ENCODE data around the gene CCDC187.

Gene CCDC187

GRCh38 chr9:136339173-136339957 lies 35.5 kb upstream of the CCDC187 start:
- DNase-seq = no peak

DNA sequence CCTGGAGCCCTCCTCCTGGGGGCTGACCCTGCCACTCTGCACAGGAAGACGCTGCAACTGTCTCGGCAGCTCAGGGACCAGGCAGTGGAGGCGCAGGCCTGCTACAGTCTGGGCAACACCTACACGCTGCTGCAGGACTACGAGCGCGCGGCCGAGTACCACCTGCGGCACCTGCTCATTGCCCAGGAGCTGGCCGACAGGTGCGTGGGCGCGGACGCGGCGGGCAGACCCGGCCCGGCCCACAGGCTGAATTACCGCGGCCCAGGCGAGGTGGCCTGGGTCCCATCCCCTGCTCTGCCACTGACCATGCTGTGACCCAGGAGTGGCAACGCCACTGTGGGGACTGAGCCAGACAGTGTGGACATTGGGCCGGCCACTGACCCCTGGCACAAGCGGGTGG lies 34.6 kb upstream of the CCDC187 start:
- DNase-seq = no peak

GRCh38 chr9:136337416-136338395 lies 33.8 kb upstream of the CCDC187 start:
- DNase-seq = no peak

DNA sequence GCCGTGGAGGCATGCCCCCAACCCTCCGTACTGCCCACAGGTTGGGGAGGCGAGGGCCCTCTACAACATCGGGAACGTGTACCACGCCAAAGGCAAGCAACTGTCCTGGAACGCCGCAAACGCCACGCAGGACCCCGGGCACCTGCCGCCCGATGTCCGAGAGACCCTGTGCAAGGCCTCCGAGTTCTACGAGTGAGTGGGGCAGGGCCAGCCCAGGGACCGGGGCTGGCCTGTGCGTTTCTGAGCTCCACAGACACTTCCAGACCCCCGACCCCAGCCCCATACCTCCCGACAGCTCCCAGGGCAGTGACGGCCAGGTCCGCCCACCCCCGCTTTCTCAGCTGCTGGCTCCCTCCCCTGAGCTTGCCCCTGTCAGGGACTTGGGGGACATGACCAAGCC lies 33.0 kb upstream of the CCDC187 start:
- DNase-seq = no peak

DNA sequence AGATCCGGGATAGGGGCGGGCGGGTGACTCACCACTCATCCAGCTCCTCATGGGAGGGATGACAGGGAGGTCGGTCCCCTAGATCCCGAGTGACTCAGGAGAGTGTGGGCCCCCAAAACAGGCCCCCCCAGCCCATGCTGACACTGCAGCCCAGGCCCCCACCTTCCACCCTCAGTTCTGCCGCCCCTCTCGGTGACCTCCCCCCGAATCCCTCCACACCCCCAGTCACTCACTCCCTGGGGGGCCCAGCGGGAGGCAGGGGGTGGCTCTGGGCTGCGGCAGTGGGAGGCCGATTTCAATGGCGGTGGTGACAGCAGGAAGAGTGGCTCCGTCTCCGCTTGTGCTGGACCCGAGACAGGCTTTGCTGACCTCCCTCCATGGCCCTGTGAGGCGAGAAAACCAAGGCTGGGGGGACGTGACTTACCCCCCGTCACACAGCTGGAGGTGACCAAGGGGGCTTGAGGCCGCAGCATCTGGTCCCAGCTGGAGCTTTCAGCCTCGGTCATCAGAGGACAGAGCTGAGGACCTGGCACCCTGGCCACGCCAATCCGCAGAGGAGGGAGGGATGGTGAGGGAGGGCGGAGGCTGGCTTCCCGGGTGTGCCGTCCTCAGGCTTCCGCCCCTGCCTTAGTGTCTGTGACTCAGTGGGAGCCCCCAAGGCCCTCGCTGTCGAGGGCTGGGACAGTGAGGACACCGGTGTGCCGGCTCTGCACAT lies 32.4 kb upstream of the CCDC187 start:
- DNase-seq = no peak

DNA sequence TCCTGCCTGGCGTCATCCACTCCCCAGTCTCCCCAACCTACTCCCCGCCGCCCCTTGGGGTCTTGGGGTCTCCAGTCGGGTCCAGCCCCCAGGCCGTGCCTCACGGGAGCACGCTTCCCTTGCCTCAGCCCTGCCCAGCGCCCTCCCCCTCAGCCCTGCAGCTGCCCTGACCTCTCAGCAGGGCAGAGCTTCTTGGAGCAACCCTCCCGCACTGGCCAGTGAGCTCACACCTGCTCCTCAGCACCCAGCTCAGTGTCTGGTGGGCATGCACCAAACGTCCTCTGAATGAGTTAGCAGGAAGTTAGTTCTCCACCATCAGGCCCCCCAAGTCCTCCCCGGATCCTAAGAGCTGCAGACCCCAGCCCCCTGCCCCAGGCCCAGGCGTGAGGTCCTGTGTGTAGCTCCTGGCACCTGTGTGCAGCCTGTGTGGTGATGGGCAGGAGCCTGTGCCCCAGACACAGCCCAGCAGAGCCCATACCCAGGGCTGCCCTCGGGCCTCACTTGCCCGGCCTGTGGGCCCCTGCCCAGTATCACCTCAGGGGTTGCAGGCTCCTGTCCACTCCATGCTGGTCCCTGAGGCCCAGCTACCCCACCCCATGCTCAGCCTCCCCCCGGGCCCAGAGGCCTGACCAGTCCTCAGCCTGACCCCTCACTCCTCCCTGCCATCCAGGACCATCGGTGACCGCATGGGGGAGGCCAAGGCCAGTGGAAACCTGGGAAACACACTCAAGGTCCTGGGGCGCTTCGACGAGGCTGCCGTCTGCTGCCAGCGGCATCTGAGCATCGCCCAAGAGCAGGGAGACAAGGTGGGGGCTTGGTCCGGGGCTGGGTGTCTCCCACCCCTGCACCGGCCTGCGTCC lies 31.6 kb upstream of the CCDC187 start:
- no peak for DNase-seq

- DNase-seq = no peak
Measured at GRCh38 chr9:136334541-136334940, 30.6 kb upstream of the CCDC187 start.

DNA sequence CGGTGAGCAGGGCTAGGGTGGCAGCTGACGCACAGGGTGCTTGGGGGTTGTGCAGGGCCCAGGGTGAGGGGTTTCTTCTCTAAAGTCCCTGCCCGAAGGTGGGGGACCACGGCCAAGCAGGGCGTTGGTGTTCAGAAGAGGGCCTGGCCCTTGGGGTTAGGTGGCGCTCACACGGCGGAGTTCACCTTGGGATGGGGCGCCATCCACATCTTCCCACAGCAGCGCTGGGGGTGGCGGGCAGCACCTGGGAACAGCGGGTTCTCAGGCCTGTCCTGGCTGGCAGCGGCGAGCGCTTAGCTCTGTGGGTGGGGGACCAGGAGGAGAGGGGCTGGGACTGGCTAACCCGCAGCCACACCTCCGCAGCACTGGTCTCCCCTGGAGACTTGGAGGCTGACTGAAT lies 29.6 kb upstream of the CCDC187 start:
- DNase-seq = no peak

DNA sequence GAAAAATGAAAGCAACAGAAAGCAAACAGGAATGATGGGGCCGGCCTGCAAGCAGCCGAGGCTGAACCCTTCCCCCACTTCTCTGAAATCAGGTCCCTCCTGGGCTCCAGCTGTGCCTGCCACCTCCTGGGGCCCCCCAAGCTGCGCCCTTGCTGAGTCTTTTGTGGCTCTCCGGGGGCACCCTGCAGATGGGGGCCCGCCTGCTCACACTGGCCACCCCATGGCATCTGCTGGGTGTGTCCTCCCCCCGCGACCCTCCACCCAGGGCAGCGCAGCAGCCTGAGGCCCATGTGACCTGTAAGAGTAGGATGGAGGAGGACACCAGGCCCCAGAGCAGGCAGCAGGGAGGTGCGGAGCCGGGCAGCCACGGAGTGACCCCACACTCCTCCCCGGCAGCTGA lies 29.2 kb upstream of the CCDC187 start:
- DNase-seq = no peak

DNA sequence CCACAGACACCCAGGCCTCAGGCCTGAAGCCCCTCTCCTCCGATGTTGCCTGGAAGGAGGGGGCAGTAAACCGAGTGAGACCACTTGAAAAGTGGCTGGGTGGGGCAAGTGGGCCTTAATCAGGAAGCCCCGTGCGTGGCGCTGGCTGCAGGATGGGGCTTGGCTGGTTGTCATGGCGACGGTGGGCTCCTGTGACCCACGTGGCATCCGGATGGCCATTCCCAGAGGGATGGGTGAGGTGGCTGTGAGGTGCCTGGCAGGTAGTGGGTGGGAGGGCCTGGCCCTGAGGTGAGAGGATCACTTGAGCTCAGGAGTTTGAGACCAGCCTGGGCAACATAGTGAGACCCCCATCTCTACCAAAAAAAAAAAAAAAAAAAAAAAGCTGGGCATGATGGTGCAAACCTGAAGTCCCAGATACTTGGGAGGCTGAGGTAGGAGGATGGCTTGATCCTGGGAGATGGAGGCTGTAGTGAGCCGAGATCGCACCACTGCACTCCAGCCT lies 28.6 kb upstream of the CCDC187 start:
- no peak for DNase-seq

- DNase-seq = no peak
Measured at GRCh38 chr9:136331556-136332481, 27.9 kb upstream of the CCDC187 start.

GRCh38 chr9:136331030-136331429 lies 27.1 kb upstream of the CCDC187 start:
- no peak for DNase-seq

DNA sequence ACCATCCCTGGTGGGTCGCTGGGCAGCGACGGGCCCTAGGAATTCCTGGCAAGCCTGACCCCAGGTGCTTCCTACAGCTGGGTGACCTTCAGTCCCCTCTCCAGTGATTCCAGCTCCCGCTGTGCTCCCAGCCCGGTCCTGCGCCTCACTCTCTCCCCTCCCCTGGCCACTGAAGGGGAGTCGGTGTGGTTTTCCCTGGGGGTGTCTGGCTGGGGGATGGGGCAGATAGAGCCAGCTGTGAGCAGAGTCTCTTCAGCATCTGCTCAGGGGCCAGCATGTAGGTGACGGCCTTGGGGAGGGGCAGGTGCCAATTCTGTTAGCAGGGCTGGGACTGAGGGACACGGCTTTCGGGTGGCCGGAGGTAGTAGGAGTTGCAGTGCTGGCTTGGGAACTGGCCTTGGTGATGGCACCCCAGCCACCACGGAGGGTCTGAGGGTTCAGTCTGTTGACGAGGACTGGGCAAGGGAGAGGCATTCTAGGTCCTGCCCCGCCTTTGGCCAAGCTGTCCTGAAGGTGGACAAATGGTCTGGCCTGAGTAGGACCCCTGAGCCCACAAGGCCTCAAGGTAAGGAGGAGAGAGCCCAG lies 26.6 kb upstream of the CCDC187 start:
- DNase-seq = no peak

DNA sequence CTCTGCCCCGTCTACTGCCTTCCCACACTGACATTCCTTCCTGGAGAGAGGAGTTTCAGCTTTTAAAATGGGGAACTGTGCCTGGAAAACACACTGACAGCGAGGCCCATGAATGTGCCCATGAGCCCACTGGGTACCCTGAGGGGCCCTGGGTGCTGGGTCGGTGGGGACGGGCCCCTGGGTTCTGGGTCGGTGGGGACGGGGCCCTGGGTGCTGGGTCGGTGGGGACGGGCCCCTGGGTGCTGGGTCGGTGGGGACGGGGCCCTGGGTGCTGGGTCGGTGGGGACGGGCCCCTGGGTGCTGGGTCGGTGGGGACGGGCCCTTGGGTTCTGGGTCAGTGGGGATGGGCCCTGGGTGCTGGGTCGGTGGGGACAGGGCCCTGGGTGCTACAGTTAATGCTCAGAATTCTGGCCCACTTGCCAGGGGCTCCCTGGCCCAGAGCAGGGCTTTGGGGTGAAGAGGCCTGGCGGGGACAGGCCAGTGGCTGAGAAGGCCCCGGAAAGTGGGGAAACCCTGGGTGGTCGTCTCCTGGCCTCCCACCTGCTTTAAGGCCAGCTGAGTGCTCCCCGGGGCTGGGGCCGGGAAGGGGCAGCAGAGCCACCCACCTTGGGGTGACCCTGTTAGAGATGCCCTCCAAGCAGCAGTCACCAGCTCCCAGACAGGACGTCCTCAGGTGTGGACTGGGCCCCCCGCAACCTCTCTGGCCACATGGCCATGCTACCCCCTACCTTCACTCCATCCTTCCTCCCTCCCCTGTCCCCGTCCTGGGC lies 25.9 kb upstream of the CCDC187 start:
- DNase-seq = no peak

DNA sequence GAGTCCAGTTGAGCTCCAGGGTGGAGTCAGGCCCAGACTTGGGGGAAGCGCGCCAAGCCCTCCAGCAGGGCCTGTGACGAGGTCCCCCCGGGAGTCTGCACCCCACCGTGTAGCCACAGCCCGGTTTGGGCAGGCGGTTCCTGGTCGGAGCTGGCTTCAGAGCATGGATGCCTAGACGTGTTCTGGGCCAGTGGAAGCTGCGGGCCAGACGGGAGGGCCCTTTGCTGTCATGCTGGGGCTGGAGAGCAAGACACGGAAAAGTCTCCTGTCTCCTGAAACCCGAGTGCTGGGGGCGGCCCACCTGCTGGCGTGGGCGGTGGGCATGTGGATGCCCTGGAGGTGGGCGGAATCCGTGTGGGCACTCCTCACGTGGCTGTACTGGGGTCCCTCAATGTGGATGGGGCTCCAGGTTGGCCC lies 25.3 kb upstream of the CCDC187 start:
- no peak for DNase-seq

DNA sequence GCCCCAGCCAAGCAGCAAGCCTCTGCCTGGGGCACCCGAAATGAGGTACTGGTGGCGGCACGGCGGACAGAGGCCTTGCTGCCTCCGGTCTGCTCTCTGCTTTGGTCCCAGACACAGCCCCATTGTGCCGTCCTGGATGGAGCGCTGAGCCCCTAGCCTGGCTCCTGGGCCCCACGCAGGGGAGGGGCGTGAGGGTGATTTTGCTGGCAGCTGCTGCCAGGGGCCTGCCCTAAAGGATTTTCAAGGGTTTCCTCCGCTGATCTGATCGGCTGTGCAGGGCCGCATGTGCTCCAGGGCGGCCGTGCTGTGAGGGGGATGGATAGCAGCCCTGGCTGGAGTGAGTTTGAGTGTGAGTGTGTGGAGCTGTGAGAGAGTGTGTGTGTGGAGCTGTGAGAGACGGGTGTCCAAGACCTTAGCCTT lies 24.7 kb upstream of the CCDC187 start:
- DNase-seq = no peak

DNA sequence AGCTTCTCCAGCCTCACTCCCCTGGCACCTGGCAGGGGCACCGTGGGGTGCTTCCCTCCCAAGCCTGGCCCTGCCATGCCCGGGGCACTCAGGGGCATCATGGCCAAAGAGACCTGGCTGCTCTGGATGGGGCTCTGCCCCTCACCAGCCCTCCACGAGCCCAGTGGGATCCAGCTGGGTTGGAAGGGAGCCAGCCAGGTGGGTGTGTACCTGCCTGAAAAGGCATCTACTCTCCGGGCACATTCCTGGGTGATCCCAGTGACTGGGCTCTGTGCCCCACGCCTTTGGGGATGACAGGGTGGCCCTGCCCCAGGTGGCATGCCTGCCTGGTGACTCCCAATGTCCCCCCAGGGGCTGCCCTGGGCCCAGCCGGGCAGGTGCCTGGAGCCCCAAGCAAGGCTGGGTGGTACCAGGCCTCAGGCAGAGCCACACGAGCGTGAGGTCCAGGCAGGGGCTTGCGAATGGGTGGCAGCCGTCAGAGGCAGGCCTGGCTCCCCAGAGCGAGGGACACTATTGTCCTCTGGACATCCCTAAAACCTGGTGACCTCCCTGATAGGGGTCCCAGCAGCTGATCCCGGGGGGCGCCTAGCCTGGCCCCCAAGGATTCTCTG lies 24.2 kb upstream of the CCDC187 start:
- DNase-seq = no peak

- DNase-seq = no peak
Measured at GRCh38 chr9:136327304-136327974, 23.5 kb upstream of the CCDC187 start, which contains the start of gene GPSM1. GPSM1 (plus strand) TSS chr9:136327539; CDS start chr9:136327696, 157 bp downstream.

Data from DMS 273 treated with DMSO at 0.1 percent for 48 hours (cell line).